Measurements from ENCODE around the gene RNF220. TPM values are rescaled to one million over a fixed set of nuclear protein-coding genes. Genes with fewer than 3 reads are reported as not detected.

The RNF220 gene
- polyA plus RNA-seq, 1 donor, result 83.4 TPM

DNA sequence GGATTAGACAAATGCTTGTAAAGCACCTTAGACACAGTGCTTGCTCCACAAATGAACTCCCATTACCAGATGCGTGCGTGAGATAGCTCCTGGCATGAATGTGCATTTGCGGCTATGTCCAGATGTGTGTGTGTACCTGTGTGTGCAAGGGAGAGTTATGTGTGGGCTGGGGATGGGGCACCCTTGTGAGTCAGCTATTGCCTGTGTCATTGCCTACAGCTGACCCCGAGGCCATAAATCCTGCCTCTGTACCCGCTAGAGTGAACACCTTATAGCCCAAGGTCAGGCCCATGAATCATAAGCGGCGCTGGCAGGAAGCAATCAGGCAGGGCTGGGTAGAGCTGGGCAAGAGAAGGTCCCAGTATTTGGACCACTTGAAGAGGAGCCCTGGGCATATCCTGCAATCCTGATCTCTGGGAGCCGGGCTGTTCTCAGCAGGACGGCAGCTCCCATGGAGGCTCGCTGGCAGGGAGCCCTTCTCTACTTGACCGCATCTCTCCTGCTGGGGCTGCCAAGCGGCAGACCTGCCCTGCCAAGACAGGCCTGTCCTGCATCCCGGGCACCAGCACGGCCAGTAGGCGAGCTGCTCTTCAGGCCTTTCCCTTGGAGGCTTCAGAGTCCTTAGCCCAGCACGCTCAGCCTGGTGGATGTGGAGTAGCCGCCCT, 182.9 kb downstream of the RNF220 start:
- no CpG with 5 or more reads among the region's 17 CpGs for WGBS (ENCODE audit: insufficient coverage, low lambda C conversion rate)
- Histone ChIP-seq H3K9me3 (ENCODE audit: control insufficient read depth, low read depth, low read length) (no peaks in the 10 kb centered on the region), H3K27me3 (ENCODE audit: control insufficient read depth, insufficient read depth, low read length) (peaks cover 11% of the 10 kb centered on the region), H3K4me3 (ENCODE audit: low read length) (no peak overlapping the region), H3K4me1 (ENCODE audit: control insufficient read depth, insufficient read depth, low read length) (peaks cover 35% of the 10 kb centered on the region), H3K36me3 (ENCODE audit: control insufficient read depth, insufficient read depth, low read length) (no peaks in the 10 kb centered on the region), H3K27ac (ENCODE audit: low read length) (no peak overlapping the region)
- peak; percentile 44 to 68 for DNase-seq

DNA sequence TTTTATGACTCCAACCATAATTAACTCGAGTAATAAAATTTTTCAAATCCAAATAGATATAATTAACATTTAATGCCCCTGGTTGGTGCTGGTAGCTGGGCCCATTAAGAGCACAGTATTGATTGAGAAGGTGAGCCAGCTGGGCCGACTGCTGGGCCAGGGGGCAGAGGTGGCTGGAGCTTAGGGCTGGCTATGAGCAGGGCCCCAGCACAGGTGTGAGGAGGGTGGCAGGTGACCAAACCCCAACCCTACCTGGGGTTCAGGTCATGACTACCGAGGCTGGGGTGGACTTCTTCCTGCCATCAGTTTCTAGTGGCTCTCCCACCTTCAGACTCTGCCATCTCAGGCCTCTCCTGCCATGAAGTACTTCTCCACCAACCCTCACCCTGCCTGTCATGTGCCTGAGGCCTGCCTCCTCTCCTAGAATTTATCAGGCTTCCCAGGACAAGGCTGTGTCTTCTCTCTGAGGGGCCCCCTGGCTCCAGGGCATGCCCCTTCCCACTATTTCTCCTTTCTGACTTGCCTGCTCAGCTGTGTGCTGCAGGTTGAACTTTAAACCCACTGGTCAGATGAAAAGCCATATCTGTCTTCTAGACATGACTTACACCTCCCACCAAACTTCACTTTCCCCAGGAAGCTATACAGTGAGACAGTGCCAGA, 183.6 kb downstream of the RNF220 start:
- H3K36me3 ChIP-seq (ENCODE audit: control insufficient read depth, insufficient read depth, low read length), result no peaks in the 10 kb centered on the region
- peak; percentile 52 to 76 for DNase-seq
- peaks cover 35% of the 10 kb centered on the region for H3K4me1 ChIP-seq (ENCODE audit: control insufficient read depth, insufficient read depth, low read length)
- peak overlapping the region; percentile 36 for H3K27ac ChIP-seq (ENCODE audit: low read length)
- WGBS (ENCODE audit: insufficient coverage, low lambda C conversion rate), result 0% methylated on average over 1 of the region's 3 CpGs
- no peaks in the 10 kb centered on the region for H3K9me3 ChIP-seq (ENCODE audit: control insufficient read depth, low read depth, low read length)
- peaks cover 11% of the 10 kb centered on the region for H3K27me3 ChIP-seq (ENCODE audit: control insufficient read depth, insufficient read depth, low read length)
- no peak overlapping the region for H3K4me3 ChIP-seq (ENCODE audit: low read length)

DNA sequence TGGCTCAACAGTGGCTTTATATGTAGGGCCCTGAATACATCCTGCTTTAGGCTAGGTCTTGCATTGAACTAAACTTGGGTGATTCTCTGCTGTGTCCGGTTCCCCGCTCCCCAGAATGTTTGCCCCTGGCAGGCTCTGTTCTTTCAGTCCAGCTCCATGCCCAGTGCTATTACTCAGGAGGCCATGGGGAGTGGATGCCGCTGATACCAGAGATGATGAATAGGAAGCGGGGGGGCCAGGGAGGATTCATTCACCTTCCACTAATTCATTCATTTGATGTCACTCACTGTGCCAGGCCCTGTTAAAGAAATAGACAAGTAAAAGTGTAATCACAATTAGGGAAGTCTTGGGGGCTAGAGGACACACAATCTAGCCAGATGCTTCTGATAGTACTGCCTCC, 185.4 kb downstream of the RNF220 start:
- Histone ChIP-seq H3K27ac (ENCODE audit: low read length) (no peak overlapping the region), H3K27me3 (ENCODE audit: control insufficient read depth, insufficient read depth, low read length) (peaks cover 7% of the 10 kb centered on the region), H3K36me3 (ENCODE audit: control insufficient read depth, insufficient read depth, low read length) (no peaks in the 10 kb centered on the region), H3K9me3 (ENCODE audit: control insufficient read depth, low read depth, low read length) (no peaks in the 10 kb centered on the region), H3K4me3 (ENCODE audit: low read length) (no peak overlapping the region), H3K4me1 (ENCODE audit: control insufficient read depth, insufficient read depth, low read length) (peaks cover 37% of the 10 kb centered on the region)
- no peak for DNase-seq
- no CpG with 5 or more reads among the region's 4 CpGs for WGBS (ENCODE audit: insufficient coverage, low lambda C conversion rate)

DNA sequence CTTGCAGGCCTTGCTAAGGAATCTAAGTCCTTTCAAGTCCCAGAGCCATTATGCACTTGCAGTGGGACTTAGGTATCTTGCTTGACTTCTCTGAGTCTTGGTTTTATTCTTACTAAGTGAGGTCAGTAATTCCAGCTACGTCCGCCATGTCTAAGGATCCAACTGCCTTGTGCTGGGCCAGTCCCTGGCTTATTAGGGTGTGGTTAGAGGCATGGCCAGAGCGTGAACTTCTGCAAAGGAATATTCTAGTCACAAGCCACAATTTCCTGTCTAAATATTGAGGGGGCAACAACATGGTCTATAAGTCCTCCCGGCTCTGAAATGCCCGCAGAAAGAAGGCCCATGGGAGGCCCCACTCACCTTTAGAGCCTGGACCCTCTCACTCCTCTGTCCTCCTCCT, 186.3 kb downstream of the RNF220 start:
- Histone ChIP-seq H3K4me3 (ENCODE audit: low read length) (no peak overlapping the region), H3K27ac (ENCODE audit: low read length) (no peak overlapping the region), H3K4me1 (ENCODE audit: control insufficient read depth, insufficient read depth, low read length) (peaks cover 29% of the 10 kb centered on the region), H3K36me3 (ENCODE audit: control insufficient read depth, insufficient read depth, low read length) (no peaks in the 10 kb centered on the region), H3K27me3 (ENCODE audit: control insufficient read depth, insufficient read depth, low read length) (peaks cover 3% of the 10 kb centered on the region), H3K9me3 (ENCODE audit: control insufficient read depth, low read depth, low read length) (no peaks in the 10 kb centered on the region)
- no CpG with 5 or more reads among the region's 5 CpGs for WGBS (ENCODE audit: insufficient coverage, low lambda C conversion rate)
- no peak for DNase-seq

DNA sequence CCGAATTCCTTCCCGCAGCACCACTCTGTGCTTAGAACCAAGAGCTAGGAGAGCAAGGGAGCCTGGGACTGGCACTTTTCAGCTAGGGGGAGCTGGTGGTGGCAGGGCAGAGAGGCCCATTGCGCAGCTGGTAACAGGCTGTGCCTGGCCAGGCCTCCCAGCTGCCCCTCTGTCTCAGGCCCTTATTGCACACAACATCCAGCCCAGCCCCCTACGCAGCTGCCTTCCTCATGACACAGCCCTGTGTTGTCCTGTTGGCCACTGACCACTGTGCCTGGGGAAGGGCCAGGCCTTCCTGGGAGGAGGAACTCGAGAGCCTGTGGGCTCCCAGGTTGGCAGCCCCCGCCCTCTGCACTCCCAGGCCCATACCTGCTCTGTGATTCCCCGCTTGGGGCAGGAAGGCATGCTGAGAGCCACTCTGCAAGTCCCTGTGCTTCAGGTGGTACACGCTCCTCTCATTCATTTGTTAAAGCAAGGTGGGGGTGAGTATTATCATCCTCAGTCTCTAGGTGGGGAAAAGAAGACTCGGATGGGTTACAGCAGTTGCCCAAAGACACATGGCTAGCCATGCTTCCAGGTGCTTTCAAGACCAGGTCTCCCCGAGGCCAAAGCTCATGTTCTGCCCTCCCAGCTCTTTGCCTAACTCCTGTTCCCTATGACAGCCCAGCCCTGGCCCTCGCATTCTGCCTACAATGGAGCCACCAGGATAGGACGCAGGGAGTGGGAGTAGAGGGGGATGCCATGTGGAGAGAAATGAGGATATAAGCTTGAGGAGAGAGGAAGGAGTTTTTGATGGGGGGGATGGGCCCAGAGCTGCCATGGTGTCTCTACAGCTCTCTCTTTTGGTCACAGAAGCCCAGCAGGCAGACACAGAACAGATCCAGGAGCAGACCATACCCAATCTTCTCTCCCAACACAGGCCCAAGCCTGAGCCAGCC, 187.4 kb downstream of the RNF220 start:
- WGBS (ENCODE audit: insufficient coverage, low lambda C conversion rate), result no CpG with 5 or more reads among the region's 12 CpGs
- peaks cover 9% of the 10 kb centered on the region for H3K27me3 ChIP-seq (ENCODE audit: control insufficient read depth, insufficient read depth, low read length)

DNA sequence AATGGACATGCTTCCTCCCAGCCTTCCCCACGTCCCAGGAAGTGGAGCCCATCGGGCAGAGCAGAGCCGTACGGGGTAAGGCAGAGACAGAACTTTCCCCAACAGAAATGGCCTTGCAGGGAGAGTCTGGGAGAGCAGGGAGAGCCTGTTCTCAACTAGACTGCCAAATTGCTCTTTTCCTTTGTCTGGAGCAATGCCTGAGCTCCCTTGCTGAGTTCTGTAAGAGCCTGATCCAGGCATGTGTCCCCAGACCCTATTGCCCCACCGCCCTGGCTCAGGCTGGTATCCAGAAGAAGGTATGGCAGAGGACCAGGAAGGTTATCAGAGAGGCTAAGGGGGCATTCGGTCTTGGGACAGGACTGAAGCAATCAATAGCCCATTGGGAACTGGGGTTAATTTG, 189.3 kb downstream of the RNF220 start:
- DNase-seq, result no peak
- no peak overlapping the region for H3K4me3 ChIP-seq (ENCODE audit: low read length)
- H3K27me3 ChIP-seq (ENCODE audit: control insufficient read depth, insufficient read depth, low read length), result peaks cover 20% of the 10 kb centered on the region
- H3K9me3 ChIP-seq (ENCODE audit: control insufficient read depth, low read depth, low read length), result no peaks in the 10 kb centered on the region
- no CpG with 5 or more reads among the region's 6 CpGs for WGBS (ENCODE audit: insufficient coverage, low lambda C conversion rate)
- peaks cover 9% of the 10 kb centered on the region for H3K4me1 ChIP-seq (ENCODE audit: control insufficient read depth, insufficient read depth, low read length)
- H3K27ac ChIP-seq (ENCODE audit: low read length), result no peak overlapping the region
- H3K36me3 ChIP-seq (ENCODE audit: control insufficient read depth, insufficient read depth, low read length), result no peaks in the 10 kb centered on the region

More for the DNA sequence above, 187.4 kb downstream of the RNF220 start:
- Histone ChIP-seq H3K9me3 (ENCODE audit: control insufficient read depth, low read depth, low read length) (no peaks in the 10 kb centered on the region), H3K36me3 (ENCODE audit: control insufficient read depth, insufficient read depth, low read length) (no peaks in the 10 kb centered on the region), H3K27ac (ENCODE audit: low read length) (no peak overlapping the region), H3K4me1 (ENCODE audit: control insufficient read depth, insufficient read depth, low read length) (peaks cover 26% of the 10 kb centered on the region), H3K4me3 (ENCODE audit: low read length) (no peak overlapping the region)
- DNase-seq, result no peak

DNA sequence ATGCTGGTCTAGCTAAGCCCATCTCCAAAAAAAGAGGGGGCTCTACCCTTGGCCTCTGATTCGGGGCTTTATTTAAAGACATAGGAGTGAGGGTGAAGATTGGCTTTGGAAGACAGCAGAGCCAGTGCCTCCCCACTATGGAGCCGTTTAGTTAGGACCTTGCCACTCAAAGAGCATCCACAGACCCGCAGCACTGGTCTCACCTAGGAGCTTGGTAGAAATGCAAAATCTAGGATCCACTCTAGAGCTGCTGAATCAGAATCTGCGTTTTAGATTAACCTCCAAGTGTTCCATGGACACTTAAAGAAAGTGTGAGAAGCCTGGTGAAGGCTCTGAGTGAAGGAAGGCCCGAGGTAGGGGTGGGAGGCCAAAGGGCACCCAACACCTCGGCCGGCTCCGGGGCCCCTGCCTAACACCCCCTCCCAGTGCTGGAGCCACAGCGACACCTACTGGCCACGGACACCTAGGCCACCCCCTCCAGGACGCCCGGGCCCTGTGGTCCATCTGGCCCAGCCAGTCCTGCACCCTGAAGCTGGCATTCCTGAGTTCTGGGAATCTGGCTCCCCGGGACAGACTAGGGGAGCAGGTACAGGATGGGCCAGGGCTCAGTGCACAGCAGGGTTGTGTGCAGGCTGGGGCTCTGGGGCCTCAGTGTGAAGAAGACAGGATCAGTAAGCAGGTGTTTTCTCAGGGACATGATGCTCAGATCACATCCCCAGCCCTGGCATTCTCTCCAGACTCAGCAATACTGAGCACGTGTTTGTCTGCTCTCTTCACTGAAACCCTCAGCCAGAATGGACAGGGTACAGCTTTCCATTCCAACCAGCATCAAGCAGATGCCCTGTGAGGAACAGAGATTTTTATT, 190.0 kb downstream of the RNF220 start:
- DNase-seq, result peak; percentile 65 to 72
- 40% methylated on average over 1 of the region's 14 CpGs for WGBS (ENCODE audit: insufficient coverage, low lambda C conversion rate)
- Histone ChIP-seq H3K36me3 (ENCODE audit: control insufficient read depth, insufficient read depth, low read length) (no peaks in the 10 kb centered on the region), H3K4me3 (ENCODE audit: low read length) (no peak overlapping the region), H3K4me1 (ENCODE audit: control insufficient read depth, insufficient read depth, low read length) (peaks cover 9% of the 10 kb centered on the region), H3K9me3 (ENCODE audit: control insufficient read depth, low read depth, low read length) (no peaks in the 10 kb centered on the region), H3K27ac (ENCODE audit: low read length) (no peak overlapping the region), H3K27me3 (ENCODE audit: control insufficient read depth, insufficient read depth, low read length) (peaks cover 26% of the 10 kb centered on the region)

DNA sequence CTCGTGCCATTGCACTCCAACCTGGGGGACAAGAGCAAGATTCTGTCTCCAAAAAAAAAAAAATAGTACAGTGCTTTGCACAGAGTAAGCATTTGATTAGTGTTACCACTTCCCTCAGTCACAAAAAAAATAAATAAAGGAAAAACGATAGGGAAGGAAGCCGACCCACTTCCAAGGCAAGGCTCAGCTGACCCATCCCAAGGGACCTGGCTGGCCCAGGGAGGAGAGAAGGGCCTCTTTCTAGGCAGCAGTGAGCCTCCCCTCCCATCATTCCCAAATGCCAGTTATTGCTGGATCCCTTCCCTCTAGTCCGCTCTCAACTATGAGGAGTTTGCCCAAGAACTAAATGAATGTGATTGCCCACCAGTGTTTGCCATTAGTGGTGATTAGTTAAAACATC, 191.5 kb downstream of the RNF220 start:
- DNase-seq, result no peak
- no peak overlapping the region for H3K27ac ChIP-seq (ENCODE audit: low read length)
- no peaks in the 10 kb centered on the region for H3K36me3 ChIP-seq (ENCODE audit: control insufficient read depth, insufficient read depth, low read length)
- H3K27me3 ChIP-seq (ENCODE audit: control insufficient read depth, insufficient read depth, low read length), result peaks cover 33% of the 10 kb centered on the region
- WGBS (ENCODE audit: insufficient coverage, low lambda C conversion rate), result no CpG with 5 or more reads among the region's 4 CpGs
- H3K9me3 ChIP-seq (ENCODE audit: control insufficient read depth, low read depth, low read length), result no peaks in the 10 kb centered on the region
- no peak overlapping the region for H3K4me3 ChIP-seq (ENCODE audit: low read length)
- H3K4me1 ChIP-seq (ENCODE audit: control insufficient read depth, insufficient read depth, low read length), result peaks cover 9% of the 10 kb centered on the region

DNA sequence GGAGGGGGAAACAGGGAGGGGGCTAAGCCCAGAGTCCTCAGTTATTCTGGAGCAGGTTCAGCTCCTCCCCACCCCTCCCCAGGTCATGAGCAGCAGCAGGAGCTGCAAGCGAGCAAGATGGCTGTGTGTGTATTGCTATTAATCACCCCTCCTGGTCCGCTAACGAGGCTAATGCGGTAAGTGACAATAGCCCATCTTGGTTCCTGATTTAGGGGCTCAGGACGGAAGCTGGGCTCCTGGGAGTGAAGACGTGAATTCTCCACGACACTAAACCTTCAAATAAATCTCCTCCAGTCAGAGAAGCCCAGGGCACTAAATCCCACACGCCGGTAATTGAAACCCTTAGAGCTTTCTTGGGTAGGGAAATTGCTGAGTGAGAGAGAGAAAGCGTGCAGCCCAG, 193.1 kb downstream of the RNF220 start:
- no peak for DNase-seq
- WGBS (ENCODE audit: insufficient coverage, low lambda C conversion rate), result no CpG with 5 or more reads among the region's 10 CpGs
- peaks cover 48% of the 10 kb centered on the region for H3K27me3 ChIP-seq (ENCODE audit: control insufficient read depth, insufficient read depth, low read length)
- no peaks in the 10 kb centered on the region for H3K36me3 ChIP-seq (ENCODE audit: control insufficient read depth, insufficient read depth, low read length)
- peaks cover 9% of the 10 kb centered on the region for H3K4me1 ChIP-seq (ENCODE audit: control insufficient read depth, insufficient read depth, low read length)
- no peak overlapping the region for H3K4me3 ChIP-seq (ENCODE audit: low read length)
- no peak overlapping the region for H3K27ac ChIP-seq (ENCODE audit: low read length)
- no peaks in the 10 kb centered on the region for H3K9me3 ChIP-seq (ENCODE audit: control insufficient read depth, low read depth, low read length)

All from large intestine (tissue), 3 donors.